CD14-positive monocyte (primary cell): ENCODE data around the gene COCH. TPM values are rescaled to one million over a fixed set of nuclear protein-coding genes. Genes with fewer than 3 reads are reported as not detected.

ENCODE experiments used
- DNase-seq, 3 donors: peaks; one replicate each; pipeline ENCODE4 v3.0.0-alpha.2; 2011 to 2022
- H2AFZ ChIP-seq: 2 replicates; pipeline ENCODE4 v1.6.0; 2012; ENCODE audit warnings: mild to moderate bottlenecking, low read depth, low read length, inconsistent platforms; ENCODE audit not compliant: insufficient read depth, poor library complexity, severe bottlenecking
- H3K27ac ChIP-seq, 2 donors: 1 replicate in 1 of 2; 2 replicates in 1 of 2; pipeline ENCODE4 v1.5.1; 2012 to 2013; ENCODE audit warnings: low read length in 2 of 2, control low read depth in 1 of 2, inconsistent platforms in 1 of 2, low read depth in 1 of 2, mild to moderate bottlenecking in 1 of 2
- H3K27me3 ChIP-seq, 2 donors: one replicate each; pipeline versions ENCODE4 v1.6.0 to v1.6.1; 2011 to 2013; ENCODE audit warnings: low read length in 2 of 2; ENCODE audit not compliant: control insufficient read depth in 2 of 2, insufficient read depth in 2 of 2
- H3K36me3 ChIP-seq, 2 donors: replicated peaks in 1 of 2; 1 replicate in 1 of 2; 2 replicates in 1 of 2; pipeline versions ENCODE4 v1.5.1 to v1.6.1; 2012 to 2013; ENCODE audit warnings: low read length in 2 of 2, control low read depth in 1 of 2, inconsistent platforms in 1 of 2, mild to moderate bottlenecking in 1 of 2; ENCODE audit not compliant: insufficient read depth in 2 of 2, control insufficient read depth in 1 of 2
- H3K4me1 ChIP-seq, 2 donors: 1 replicate in 1 of 2; 2 replicates in 1 of 2; pipeline versions ENCODE4 v1.5.1 to v1.6.1; 2012 to 2013; ENCODE audit warnings: low read length in 2 of 2, control low read depth in 1 of 2, inconsistent platforms in 1 of 2, mild to moderate bottlenecking in 1 of 2, moderate library complexity in 1 of 2; ENCODE audit not compliant: insufficient read depth in 2 of 2, control insufficient read depth in 1 of 2
- H3K4me2 ChIP-seq: replicated peaks from 2 replicates; pipeline ENCODE3; 2012; ENCODE audit warnings: low read length, moderate library complexity, mild to moderate bottlenecking; ENCODE audit not compliant: poor library complexity, severe bottlenecking; ENCODE audit errors: extremely low read depth
- H3K4me3 ChIP-seq, 3 experiments: fragments of 200-600 bp in 1 of 3; sonication (generic) in 1 of 3; replicated peaks in 1 of 3; 1 replicate in 2 of 3; 2 replicates in 1 of 3; pipeline ENCODE4 v1.5.1; 2011 to 2013; ENCODE audit warnings: low read length in 3 of 3, mild to moderate bottlenecking in 3 of 3, control low read depth in 2 of 3, low read depth in 2 of 3, inconsistent platforms in 1 of 3, moderate library complexity in 1 of 3
- H3K79me2 ChIP-seq: 2 replicates; pipeline ENCODE4 v1.6.0; 2012; ENCODE audit warnings: mild to moderate bottlenecking, control low read depth, inconsistent platforms, low read length, moderate library complexity; ENCODE audit not compliant: insufficient read depth
- H3K9ac ChIP-seq: 2 replicates; pipeline ENCODE4 v1.6.0; 2017; ENCODE audit warnings: low read length, mild to moderate bottlenecking; ENCODE audit not compliant: insufficient read depth, poor library complexity, severe bottlenecking
- H3K9me3 ChIP-seq, 2 donors: replicated peaks in 1 of 2; 1 replicate in 1 of 2; 2 replicates in 1 of 2; pipeline versions ENCODE4 v1.5.1 to v1.6.1; 2012 to 2013; ENCODE audit warnings: low read length in 2 of 2, control low read depth in 1 of 2; ENCODE audit not compliant: control insufficient read depth in 1 of 2, insufficient read depth in 1 of 2
- H4K20me1 ChIP-seq: 2 replicates; pipeline ENCODE4 v1.6.0; 2012; ENCODE audit warnings: mild to moderate bottlenecking, low read length, control low read depth, moderate library complexity; ENCODE audit not compliant: insufficient read depth
- H3K27ac Mint-ChIP-seq, 7 donors: one replicate each; pipeline ENCODE4 v1.8.0; 2020; ENCODE audit warnings: mild to moderate bottlenecking in 7 of 7, mixed read lengths in 7 of 7, moderate library complexity in 6 of 7, inconsistent platforms in 2 of 7
- H3K27me3 Mint-ChIP-seq, 3 donors: one replicate each; pipeline ENCODE4 v1.8.0; 2021 to 2022; ENCODE audit warnings: low read depth in 3 of 3, mild to moderate bottlenecking in 3 of 3, mixed read lengths in 3 of 3, moderate library complexity in 3 of 3, inconsistent platforms in 1 of 3
- H3K36me3 Mint-ChIP-seq, 2 donors: one replicate each; pipeline ENCODE4 v1.8.0; 2020; ENCODE audit warnings: mixed read lengths in 2 of 2, inconsistent platforms in 1 of 2, mild to moderate bottlenecking in 1 of 2
- H3K4me1 Mint-ChIP-seq: one replicate; pipeline ENCODE4 v1.8.0; 2020; ENCODE audit warnings: mild to moderate bottlenecking, mixed read lengths
- H3K4me3 Mint-ChIP-seq, 2 donors: one replicate each; pipeline ENCODE4 v1.8.0; 2020; ENCODE audit warnings: mild to moderate bottlenecking in 2 of 2, mixed read lengths in 2 of 2, moderate library complexity in 1 of 2
- H3K9me3 Mint-ChIP-seq, 7 donors: one replicate each; pipeline ENCODE4 v1.8.0; 2020 to 2022; ENCODE audit warnings: mixed read lengths in 7 of 7, mild to moderate bottlenecking in 6 of 7, moderate library complexity in 6 of 7, inconsistent platforms in 2 of 7
- WGBS: methylation state at CpG from one replicate; pipeline ENCODE4 v1.1.5; 2013; ENCODE audit warnings: missing lambda C conversion rate; ENCODE audit not compliant: insufficient coverage; 5-methylcytosine and 5-hydroxymethylcytosine counted together
- intact Hi-C, 2 donors: fragments of 100-400 bp; cut with micrococcal nuclease; formaldehyde crosslinking; loops; one replicate each; pipeline versions ENCODE4 v1.15.0 to v1.15.1; 2023
- polyA plus RNA-seq, 3 donors: library from polyadenylated mRNA; depleted of rRNA in 1 of 3; unstranded in 2 of 3; stranded (reverse) in 1 of 3; fragments of 300-500 nt in 2 of 3; fragments of >200 nt in 1 of 3; fragmentation: Illumina TruSeq in 2 of 3; gene quantifications; 1 replicate in 2 of 3; 2 replicates in 1 of 3; pipeline ENCODE4 v1.2.3, GENCODE V29; 2012 to 2021
- TF ChIP-seq, protein P1 (sequence below): fragments of 200-600 bp; IDR thresholded peaks from one replicate; pipeline ENCODE4 v1.8.0; 2022; ENCODE audit warnings: antibody characterized with exemption, mild to moderate bottlenecking

The COCH gene
- polyA plus RNA-seq, 3 donors, result 0.48 to 2.0 (median 0.87) TPM

- Mint-ChIP-seq H3K27me3 (peaks cover 0 to 2% (median 0%) of the 10 kb centered on the region in 3 donors), H3K36me3 (no peaks in the 10 kb centered on the region), H3K9me3 (peaks cover 0 to 2% (median 0%) of the 10 kb centered on the region in 7 donors), H3K4me1 (peaks cover 6% of the 10 kb centered on the region), H3K27ac (no peak overlapping the region), H3K4me3 (no peak overlapping the region)
- TF ChIP-seq, protein P1, sequence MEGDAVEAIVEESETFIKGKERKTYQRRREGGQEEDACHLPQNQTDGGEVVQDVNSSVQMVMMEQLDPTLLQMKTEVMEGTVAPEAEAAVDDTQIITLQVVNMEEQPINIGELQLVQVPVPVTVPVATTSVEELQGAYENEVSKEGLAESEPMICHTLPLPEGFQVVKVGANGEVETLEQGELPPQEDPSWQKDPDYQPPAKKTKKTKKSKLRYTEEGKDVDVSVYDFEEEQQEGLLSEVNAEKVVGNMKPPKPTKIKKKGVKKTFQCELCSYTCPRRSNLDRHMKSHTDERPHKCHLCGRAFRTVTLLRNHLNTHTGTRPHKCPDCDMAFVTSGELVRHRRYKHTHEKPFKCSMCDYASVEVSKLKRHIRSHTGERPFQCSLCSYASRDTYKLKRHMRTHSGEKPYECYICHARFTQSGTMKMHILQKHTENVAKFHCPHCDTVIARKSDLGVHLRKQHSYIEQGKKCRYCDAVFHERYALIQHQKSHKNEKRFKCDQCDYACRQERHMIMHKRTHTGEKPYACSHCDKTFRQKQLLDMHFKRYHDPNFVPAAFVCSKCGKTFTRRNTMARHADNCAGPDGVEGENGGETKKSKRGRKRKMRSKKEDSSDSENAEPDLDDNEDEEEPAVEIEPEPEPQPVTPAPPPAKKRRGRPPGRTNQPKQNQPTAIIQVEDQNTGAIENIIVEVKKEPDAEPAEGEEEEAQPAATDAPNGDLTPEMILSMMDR, result no peak
- Histone ChIP-seq H3K4me1 (no peaks in the 10 kb centered on the region), H3K27ac (no peak overlapping the region), H3K4me2 (no peak overlapping the region), H3K27me3 (no peaks in the 10 kb centered on the region), H2AFZ (no peak overlapping the region), H3K9ac (no peak overlapping the region), H4K20me1 (no peaks in the 10 kb centered on the region), H3K36me3 (no peaks in the 10 kb centered on the region), H3K9me3 (no peaks in the 10 kb centered on the region), H3K79me2 (no peaks in the 10 kb centered on the region), H3K4me3 (no peak overlapping the region)
- no peak for DNase-seq
- intact Hi-C loops, result no loop called here
Measured at GRCh38 chr14:30842431-30842830, 31.9 kb upstream of the COCH start.

GRCh38 chr14:30848449-30849240, 25.7 kb upstream of the COCH start:
- Histone ChIP-seq H3K9me3 (no peaks in the 10 kb centered on the region), H3K27me3 (no peaks in the 10 kb centered on the region), H2AFZ (peak overlapping the region; percentile 55), H3K4me3 (peak overlapping the region in 2 of 3 experiments; percentile 3 to 52), H4K20me1 (no peaks in the 10 kb centered on the region), H3K27ac (peak overlapping the region; percentile 64 to 88), H3K9ac (no peak overlapping the region), H3K4me2 (peak overlapping the region; percentile 60), H3K36me3 (no peaks in the 10 kb centered on the region), H3K79me2 (no peaks in the 10 kb centered on the region), H3K4me1 (peaks cover 24 to 29% of the 10 kb centered on the region in 2 donors)
- H3K36me3 Mint-ChIP-seq, result no peaks in the 10 kb centered on the region
- peak overlapping the region; percentile 82 to 96 (median 95) for H3K27ac Mint-ChIP-seq
- TF ChIP-seq, protein P1, result no peak
- DNase-seq, result peak; percentile 32 to 63 (median 56)
- H3K4me3 Mint-ChIP-seq, result peak overlapping the region; percentile 46 to 83
- intact Hi-C loops, result no loop called here
- peaks cover 31% of the 10 kb centered on the region for H3K4me1 Mint-ChIP-seq
- peaks cover 0 to 5% (median 0%) of the 10 kb centered on the region in 7 donors for H3K9me3 Mint-ChIP-seq
- peaks cover 0 to 5% (median 0%) of the 10 kb centered on the region in 3 donors for H3K27me3 Mint-ChIP-seq
- 0% methylated on average over 1 of the region's 4 CpGs for WGBS
